Measurements from ENCODE around the gene RASA4.
"Not testable (repeated sequence)": the region's sequence is repeated elsewhere in the genome, so short reads cannot be mapped to it uniquely, and the experiment has no call there.

DNA sequence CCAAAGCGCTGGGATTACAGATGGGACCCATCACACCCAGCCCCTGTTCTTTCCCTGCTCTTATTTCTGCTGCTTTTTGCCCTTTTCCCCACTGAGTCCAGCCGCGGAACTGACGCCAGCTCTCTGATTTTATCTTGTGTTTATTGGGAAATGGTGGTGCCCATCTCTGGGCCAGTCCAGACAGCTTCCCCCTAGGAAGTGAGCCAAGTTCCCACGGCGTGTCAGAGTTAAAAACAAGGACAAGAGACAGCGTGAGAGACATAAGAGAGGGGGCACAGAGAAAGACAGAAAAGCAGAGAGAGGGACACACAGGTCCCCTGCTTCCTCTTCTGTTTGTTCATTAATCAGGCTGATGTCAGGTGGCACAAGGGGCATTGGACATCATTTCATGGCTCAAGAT is 85.0 kb downstream of the RASA4 start:
- TF ChIP-seq GABPB1 (CRISPR knock-in tag; IDR thresholded peaks at IDR 0.05); YY1 (IDR thresholded peaks at IDR 0.05; ENCODE audit: borderline replicate concordance in 1 of 3, control insufficient read depth in 1 of 3, extremely low read depth in 1 of 3, insufficient read depth in 3 of 3, insufficient read length in 1 of 3, insufficient replicate concordance in 2 of 3, low read depth in 1 of 3, low read length in 2 of 3); SAFB2 (IDR thresholded peaks at IDR 0.05; ENCODE audit: borderline replicate concordance, low read depth, low read length, severe bottlenecking); RBM17 (IDR thresholded peaks at IDR 0.05; ENCODE audit: borderline replicate concordance, low read depth, low read length); SIN3A (IDR thresholded peaks at IDR 0.05; ENCODE audit: borderline replicate concordance in 2 of 2, control insufficient read depth in 1 of 2, low read depth in 2 of 2, low read length in 2 of 2); ARID2 (IDR thresholded peaks at IDR 0.05); ETS1 (conservative IDR thresholded peaks at IDR 0.05; ENCODE audit: control insufficient read depth, low read depth, low read length); TEAD1 (CRISPR knock-in tag; IDR thresholded peaks at IDR 0.05); SIN3B (IDR thresholded peaks at IDR 0.05; ENCODE audit: low read depth); SRSF9 (IDR thresholded peaks at IDR 0.05; ENCODE audit: borderline replicate concordance, low read depth, low read length): not testable (repeated sequence)
- TF ChIP-seq, protein P1, sequence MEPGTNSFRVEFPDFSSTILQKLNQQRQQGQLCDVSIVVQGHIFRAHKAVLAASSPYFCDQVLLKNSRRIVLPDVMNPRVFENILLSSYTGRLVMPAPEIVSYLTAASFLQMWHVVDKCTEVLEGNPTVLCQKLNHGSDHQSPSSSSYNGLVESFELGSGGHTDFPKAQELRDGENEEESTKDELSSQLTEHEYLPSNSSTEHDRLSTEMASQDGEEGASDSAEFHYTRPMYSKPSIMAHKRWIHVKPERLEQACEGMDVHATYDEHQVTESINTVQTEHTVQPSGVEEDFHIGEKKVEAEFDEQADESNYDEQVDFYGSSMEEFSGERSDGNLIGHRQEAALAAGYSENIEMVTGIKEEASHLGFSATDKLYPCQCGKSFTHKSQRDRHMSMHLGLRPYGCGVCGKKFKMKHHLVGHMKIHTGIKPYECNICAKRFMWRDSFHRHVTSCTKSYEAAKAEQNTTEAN (CRISPR knock-in tag; IDR thresholded peaks at IDR 0.05), result not testable (repeated sequence)
- TF ChIP-seq, protein P2, sequence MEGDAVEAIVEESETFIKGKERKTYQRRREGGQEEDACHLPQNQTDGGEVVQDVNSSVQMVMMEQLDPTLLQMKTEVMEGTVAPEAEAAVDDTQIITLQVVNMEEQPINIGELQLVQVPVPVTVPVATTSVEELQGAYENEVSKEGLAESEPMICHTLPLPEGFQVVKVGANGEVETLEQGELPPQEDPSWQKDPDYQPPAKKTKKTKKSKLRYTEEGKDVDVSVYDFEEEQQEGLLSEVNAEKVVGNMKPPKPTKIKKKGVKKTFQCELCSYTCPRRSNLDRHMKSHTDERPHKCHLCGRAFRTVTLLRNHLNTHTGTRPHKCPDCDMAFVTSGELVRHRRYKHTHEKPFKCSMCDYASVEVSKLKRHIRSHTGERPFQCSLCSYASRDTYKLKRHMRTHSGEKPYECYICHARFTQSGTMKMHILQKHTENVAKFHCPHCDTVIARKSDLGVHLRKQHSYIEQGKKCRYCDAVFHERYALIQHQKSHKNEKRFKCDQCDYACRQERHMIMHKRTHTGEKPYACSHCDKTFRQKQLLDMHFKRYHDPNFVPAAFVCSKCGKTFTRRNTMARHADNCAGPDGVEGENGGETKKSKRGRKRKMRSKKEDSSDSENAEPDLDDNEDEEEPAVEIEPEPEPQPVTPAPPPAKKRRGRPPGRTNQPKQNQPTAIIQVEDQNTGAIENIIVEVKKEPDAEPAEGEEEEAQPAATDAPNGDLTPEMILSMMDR (IDR thresholded peaks at IDR 0.05 in 2 of 3, conservative IDR thresholded peaks at IDR 0.05 in 1 of 3; ENCODE audit: insufficient read depth in 2 of 3, low read depth in 1 of 3, low read length in 3 of 3), result not testable (repeated sequence)
- TF ChIP-seq, protein P3, sequence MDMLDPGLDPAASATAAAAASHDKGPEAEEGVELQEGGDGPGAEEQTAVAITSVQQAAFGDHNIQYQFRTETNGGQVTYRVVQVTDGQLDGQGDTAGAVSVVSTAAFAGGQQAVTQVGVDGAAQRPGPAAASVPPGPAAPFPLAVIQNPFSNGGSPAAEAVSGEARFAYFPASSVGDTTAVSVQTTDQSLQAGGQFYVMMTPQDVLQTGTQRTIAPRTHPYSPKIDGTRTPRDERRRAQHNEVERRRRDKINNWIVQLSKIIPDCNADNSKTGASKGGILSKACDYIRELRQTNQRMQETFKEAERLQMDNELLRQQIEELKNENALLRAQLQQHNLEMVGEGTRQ (CRISPR knock-in tag; IDR thresholded peaks at IDR 0.05), result not testable (repeated sequence)

Measured in K562 (cell line).